Glomerular endothelial cell (primary cell): ENCODE measurements around the gene LAMC3. TPM values are rescaled to one million over a fixed set of nuclear protein-coding genes. Genes with fewer than 3 reads are reported as not detected.

Experiments
- DNase-seq: peaks from one replicate; pipeline ENCODE4 v3.0.0-alpha.2; 2011; ENCODE audit warnings: low read depth, low spot score; ENCODE audit errors: extremely low read depth
- total RNA-seq: library from RNA; depleted of rRNA; stranded (reverse); fragments of >200 nt; gene quantifications from 2 replicates; pipeline ENCODE4 v1.2.3, GENCODE V29; 2015

LAMC3 gene
- total RNA-seq, 1 donor from 2014 or later: 0.12 TPM

DNA sequence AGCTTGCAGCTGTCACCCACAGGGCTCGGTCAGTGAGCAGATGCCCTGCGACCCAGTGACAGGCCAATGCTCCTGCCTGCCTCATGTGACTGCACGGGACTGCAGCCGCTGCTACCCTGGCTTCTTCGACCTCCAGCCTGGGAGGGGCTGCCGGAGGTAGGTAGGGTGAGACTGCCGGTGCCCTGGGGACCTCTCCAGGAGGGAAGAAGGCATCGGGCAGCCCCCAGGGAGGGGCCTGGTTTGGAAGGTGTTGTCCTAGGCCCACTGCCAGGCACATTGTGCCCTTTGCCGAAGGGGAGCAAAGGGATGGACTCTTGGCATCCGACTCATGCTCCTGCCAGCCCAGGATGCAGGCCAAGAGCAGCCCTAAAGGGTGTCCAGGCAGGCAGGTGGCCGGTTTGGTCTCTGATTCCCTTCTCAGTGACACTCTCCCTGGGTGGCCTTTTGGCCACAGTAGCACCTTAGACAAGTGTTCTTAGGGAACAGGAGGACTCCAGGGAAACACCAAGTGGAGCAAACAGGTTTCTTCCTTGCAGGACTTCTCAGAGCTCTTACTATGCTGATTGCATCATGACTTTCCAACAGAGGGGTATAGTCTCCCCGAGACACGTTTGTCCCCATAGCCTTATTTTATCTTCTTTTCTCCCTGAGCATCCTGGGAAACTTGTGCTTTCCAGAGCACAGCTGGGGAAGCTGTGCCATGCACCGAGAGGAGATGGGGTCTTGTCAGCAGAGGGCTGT is 59.3 kb downstream of the LAMC3 start:
- DNase-seq: no peak

DNA sequence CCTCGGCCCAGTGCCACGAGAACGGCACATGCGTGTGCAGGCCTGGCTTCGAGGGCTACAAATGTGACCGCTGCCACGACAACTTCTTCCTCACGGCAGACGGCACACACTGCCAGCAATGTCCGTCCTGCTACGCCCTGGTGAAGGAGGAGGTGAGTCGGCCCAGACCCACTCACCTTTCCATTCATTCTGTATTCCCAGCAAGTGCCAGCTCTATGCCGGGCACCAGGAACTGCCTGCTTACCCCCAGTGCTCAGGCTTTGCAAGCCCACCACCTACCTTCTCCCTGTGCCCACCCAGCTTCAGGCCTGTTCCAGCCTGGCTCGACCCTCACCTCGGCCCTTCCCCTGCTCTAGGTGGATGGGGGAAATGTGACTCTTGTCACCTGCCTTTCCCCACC is 60.7 kb downstream of the LAMC3 start:
- DNase-seq: no peak

DNA sequence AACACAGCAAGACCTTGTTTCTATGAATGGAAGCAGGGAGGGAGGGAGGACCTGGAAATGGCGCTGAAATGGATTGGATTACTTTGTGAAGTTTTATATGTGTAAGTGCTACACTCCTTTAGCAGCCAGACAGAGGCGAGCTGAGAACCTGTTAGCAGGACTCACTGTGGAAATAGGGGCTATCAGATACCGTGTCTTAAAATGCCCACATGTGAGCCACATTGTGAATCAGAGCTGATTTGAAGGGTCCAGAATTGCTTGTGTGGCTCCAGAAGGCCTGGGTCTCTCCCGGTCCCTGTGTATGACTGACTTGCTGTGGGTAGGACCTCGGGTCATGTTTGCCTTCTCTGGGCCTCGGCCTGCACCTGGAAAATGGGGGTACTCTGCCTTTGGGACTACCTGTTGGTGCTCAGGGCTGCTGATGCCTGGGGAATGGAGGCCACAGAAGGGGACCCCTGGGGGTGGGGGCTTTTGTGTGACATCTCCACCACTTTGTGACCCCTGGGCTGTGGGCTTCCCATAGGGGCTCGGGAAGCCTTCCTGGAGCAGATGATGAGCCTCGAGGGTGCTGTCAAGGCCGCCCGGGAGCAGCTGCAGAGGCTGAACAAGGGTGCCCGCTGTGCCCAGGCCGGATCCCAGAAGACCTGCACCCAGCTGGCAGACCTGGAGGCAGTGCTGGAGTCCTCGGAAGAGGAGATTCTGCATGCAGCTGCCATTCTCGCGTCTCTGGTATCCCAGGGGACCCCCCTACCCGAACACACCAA is 63.3 kb downstream of the LAMC3 start:
- no peak for DNase-seq

DNA sequence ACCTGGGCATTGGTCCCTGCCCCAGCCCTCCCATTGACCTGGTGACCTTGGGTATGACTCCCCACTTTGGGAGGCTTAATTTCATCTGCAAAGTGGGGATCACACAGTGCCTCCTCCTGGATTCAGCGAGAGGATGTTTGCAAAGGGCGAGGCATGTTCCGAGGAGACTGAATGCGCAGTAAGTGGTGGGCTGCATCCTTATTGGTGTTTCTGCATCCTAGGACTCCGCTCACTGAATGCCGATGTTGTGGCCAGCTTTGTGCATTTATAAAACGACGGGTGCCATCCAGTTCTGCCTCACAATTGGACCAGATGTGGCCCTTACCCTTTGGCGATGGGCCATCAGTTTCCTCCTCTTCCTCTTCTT is 63.9 kb downstream of the LAMC3 start:
- no peak for DNase-seq

DNA sequence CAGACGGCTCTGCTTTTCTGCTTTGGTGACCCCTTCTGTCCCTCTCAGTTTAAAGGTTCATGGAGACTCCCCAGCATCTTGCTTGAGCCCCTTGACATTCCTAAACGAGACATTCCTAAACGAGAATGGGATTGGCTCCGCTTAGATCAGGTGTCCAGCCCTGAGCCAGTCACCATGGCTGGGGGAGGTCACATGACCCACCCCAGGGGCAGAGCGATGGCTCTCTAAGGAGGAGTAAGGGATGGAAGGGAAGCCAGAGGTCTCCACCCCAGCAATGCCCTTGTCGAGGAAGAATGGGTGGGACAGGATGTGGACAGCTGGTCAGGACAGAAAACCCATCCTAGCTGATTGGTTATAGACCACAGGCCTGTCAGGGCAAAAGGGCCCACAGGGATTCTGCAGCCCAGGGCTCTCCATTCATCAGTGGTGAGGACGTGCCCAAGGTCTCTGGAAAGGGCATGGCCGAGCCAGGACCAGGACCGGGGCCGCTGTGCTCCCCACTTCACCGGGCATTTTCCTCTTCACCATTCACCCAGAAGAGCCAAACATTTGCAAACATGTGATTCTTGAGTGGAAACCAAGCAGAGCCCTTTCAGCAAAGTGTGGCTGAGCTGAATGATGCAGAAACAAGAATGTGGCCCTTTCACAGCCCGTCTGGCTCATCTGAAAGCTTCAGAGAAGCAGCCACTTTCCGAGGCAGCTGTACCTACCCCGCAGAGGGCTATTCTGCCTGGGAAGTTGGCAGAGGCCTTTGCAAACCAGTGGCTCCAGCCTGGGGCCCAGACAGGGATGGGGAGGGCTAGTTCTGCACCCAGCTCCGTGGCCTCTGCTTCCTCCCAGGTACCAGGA is 67.6 kb downstream of the LAMC3 start:
- no peak for DNase-seq

DNA sequence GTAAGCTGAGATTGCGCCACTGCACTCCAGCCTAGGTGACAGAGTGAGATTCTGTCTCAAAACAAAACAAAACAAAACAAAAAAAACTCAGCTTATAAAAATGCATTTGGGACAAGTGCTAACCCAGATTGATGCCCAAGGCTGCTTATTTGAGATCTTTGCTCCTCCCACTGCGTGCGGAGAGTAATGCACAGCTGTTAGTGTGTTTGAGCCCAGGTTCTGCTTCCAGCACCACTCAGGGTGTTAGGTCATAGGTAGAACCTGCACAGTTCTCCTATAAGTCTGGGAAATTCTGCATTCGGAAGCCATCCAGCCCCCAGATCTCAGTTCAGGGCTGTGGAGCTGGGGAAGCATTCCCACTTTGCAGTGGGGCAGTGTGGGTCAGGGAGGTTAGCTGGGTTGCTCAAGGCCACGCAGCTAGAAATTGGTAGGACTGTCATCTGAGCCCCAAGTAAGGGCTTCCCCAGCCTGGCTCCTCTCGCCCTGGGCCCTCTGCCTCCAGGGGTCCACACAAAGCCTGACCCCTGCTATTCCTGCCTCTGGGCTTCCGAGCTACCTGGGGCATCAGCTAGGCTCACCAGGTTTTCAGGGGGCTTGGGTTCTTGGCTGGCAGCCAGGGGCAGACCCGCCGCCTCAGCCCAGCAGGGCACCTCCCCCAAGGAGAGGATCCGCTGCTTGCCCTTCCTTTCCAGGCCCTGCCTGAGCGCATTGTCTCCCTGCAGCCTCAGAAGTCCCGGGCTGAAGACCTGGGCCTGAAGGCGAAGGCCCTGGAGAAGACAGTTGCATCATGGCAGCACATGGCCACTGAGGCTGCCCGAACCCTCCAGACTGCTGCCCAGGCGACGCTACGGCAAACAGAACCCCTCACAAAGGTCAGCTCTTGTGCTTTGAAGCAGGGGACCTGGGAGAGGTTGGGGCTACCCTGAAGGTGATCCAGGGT is 69.7 kb downstream of the LAMC3 start:
- DNase-seq: no peak

DNA sequence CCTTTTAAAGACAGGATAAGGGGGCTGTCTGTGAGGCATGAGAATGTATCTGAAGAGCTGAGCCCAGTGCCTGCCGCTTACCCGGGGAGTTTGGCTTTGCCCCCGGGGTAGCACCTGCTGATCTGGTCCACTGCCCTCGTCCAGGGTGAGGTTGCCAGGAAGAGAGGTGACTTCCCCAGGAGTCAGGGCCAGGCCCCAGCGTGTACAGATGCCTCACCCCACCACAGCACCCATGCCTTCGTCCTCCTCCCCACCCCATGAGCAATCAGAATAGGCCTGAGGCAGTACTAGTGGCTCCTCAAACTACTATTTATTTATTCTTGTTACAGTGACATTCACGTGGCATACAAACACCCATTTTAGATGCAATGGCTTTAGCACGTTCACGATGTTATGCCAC is 71.6 kb downstream of the LAMC3 start:
- no peak for DNase-seq

DNA sequence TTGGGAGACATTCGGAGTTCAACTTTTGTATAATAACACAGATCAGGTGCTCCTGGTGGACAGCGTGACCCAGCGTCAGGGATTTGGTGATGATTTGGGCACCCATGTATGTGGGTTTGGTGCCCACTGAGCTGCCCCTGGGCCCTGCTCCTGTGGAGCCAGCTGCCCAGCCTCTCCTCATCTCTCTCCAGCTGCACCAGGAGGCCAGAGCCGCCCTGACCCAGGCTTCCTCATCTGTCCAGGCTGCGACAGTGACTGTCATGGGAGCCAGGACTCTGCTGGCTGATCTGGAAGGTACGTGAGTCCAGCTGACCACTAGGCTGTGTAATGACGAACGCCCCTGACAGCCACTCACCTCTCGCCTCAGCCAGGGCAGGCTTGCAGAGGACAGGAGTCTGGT is 72.9 kb downstream of the LAMC3 start:
- DNase-seq: no peak

DNA sequence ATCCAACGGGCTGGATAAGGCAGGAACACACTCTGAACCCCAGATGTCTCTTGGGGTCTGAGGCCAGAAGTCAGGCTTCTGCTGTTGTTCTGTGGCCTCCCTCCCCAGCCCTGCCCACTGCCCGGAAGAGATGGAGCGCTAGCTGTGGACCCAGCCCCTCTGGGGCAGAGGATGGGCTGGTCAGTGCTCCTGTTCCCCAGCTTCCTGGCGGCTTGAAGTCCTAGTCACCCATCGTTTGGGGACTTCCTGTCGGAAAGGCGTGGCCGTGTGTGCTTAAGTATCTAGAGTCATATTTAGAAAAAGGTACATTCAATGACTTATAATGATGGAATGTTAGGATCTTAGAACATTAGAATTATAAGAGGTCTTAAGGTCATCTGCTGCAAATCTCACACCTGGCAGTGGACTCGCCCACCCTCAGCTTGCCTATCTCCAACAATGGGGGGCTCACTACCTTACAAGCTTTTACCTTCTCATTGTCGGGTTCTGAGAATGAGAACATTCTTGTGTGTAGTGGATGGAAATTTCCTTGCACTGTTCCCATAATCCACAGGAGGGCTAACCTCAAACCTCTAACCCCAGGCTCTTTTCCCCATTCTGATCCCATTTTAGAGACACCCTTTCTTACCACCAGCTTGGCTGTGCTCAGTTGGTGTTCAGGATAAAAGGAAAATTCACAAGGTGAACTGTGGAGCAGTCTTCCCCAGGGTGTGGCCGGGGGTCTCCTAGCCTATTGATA is 74.0 kb downstream of the LAMC3 start:
- no peak for DNase-seq

DNA sequence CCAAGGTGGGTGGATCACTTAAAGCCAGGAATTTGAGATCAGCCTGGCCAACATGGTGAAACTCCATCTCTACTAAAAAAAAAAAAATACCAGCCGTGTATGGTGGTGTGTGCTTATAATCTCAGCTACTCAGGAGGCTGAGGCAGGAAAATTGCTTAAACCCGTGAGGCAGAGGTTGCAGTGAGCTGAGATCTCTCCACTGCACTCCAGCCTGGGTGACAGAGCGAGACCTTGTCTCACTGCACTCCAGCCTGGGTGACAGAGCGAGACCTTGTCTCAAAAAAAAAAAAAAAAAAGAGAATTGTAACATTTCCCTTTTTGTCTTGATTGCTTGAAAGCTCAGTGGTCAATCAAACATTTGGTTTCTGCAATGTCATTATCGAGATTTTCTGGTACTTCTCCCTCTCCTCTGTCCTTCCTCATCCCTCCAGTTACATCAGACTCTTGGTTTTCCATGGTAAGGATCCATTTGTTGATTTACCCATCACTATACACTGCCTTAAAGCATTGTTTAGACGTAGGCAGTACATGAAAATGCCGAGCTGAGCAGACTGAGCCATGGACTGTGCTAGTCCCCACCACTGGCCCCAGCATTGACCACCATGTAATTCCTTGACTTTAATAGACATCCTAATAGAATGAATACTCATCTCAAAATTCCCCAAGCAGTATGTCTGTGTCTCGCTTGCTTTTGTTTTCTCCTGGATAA is 75.8 kb downstream of the LAMC3 start:
- DNase-seq: no peak

DNA sequence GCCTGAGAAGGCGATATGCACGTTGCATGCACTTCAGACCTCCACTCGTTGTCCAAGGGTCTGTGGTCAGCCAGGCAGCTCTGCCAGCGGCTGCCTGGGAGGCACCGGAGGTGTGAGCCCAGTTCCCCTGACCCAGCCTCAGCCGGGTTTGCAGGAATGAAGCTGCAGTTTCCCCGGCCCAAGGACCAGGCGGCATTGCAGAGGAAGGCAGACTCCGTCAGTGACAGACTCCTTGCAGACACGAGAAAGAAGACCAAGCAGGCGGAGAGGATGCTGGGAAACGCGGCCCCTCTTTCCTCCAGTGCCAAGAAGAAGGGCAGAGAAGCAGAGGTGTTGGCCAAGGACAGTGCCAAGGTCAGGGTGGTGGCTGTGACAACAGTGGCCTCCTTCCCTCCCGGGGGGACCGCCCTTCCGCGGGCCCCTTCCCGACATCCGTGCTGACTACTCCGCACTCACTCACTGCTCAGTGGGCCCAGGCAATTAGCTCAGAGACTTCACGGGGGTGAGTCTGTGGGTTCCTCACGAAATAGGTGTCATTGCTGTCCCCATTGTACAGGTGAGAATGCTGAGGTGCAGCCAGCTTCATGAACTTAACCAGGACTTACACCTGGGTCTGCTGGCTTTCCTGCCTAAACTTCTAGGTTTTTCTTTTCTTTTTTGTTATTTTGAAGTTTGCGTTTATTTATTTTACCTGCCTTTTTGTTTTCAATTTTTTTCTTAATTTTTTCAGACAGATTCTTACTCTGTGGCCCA is 76.6 kb downstream of the LAMC3 start:
- DNase-seq: no peak

DNA sequence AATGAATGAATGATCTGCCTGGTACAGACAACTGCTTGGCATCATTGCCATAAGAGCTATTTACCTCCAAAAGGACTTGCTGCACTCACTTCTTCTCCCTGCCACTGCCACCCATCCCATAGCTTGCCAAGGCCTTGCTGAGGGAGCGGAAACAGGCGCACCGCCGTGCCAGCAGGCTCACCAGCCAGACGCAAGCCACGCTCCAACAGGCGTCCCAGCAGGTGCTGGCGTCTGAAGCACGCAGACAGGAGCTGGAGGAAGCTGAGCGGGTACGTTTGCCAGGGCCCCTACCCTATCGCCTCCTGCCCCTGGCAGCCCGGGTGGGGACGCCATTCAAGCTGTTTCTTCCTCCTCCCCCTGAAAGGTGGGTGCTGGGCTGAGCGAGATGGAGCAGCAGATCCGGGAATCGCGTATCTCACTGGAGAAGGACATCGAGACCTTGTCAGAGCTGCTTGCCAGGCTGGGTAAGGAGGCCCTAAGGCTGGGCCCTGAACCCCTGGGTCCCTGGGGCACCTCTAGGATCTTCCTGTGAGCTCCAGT is 78.5 kb downstream of the LAMC3 start:
- DNase-seq: no peak

DNA sequence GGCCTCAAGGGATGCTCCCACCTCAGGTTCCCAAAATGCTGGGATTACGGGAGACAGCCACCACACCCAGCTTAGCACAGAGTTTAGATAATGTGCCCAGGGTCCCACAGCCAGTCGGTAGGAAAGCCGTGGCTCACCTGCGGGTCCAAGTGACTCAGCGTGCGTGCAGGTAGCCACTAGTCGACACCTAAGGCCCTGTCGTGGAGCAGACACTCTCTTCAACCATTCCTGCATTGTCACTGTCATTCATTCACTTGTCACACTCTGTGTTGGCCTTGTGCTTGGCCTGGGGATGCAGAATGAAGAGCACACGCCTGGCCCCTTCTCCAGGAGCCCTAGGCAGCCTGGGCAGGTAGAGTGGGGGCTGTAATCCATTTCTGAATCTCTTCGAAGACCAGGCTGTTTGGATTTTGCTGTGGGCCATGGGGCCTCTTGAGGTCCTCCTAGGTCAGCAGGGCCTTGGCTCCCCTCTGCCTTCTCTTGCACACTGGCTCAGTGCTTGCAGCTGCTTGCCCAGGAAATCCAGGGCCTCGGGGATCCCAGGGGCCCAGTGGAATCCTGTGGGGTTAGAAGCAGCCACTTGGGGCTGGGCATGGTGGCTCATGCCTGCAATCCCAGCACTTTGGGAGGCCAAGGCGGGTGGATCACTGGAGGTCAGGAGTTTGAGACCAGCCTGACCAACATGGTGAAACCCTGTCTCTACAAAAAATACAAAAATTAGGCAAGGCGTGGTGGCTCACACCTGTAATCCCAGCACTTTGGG is 81.2 kb downstream of the LAMC3 start:
- DNase-seq: no peak

DNA sequence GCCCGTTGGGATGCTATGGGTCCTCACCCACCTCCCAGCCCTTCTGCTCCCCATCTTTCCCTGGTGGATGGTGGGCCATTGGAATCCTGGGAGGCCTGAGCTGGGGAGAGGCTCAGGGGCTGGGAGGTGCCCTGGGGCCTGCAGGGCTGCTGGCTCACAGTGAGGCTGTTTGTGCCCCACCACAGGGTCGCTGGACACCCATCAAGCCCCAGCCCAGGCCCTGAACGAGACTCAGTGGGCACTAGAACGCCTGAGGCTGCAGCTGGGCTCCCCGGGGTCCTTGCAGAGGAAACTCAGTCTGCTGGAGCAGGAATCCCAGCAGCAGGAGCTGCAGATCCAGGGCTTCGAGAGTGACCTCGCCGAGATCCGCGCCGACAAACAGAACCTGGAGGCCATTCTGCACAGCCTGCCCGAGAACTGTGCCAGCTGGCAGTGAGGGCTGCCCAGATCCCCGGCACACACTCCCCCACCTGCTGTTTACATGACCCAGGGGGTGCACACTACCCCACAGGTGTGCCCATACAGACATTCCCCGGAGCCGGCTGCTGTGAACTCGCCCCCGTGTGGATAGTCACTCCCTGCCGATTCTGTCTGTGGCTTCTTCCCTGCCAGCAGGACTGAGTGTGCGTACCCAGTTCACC is 82.5 kb downstream of the LAMC3 start:
- no peak for DNase-seq

DNA sequence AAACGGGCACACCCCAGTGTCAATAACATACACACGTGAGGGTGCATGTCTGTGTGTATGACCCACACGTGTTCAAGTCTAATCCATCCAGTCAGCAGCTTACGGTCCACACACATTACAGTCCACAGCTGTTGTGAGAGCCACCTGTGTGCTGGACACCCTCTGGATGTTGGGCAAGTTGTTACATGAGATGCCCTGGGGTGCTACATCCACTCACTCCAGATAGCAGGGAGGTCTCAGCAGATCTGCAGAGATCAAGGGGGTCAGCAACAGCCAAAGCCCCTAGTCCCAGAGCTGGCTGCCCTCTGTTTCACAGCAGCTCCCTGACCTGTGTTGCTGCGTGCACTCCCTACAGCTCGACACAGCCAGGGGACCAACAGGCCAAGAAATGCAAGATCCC is 83.1 kb downstream of the LAMC3 start:
- DNase-seq: no peak

DNA sequence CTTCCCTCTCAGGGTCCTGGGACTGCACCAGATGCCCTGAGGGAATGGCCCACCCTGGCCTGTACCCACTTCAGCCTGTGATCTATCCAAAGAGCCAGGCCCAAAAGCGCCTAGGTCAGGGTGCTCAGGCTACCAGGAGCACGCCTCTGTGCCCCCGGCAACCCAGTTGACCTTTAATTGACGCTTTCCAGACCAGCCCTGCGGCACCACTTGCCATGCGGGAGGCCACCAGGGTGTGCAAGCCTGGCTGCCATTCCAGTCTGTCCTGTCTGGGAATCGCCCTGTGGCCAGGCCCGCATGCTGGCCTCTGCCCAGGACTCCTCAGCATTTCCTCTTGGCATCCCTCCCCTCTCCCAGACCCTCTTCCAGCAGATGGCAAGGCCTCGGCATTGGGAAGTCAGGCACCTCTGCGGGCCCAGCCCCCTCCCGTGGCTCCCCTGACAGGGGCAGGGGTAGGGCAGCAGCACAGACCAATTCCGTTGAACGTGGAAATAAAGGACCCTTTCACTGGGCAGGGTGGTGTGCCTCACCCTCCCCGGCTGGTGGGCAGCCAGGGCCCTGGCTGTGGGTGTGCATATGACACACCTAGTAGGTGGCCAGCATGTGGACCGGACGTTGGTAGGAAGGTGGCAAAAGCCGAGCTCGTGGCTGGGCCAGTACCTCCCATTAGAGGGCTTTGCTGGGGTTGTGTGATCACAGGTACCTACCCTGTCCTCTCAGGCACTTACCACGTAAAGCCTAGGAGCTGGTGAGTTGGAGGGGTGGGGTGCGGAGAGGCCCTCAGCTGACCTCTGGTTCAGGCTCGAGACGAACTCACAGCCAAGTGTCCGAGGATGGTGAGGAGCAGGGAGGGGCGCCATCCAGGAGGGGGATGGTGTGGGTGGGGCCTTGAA is 83.8 kb downstream of the LAMC3 start:
- no peak for DNase-seq
